ENCODE measurements around the gene DUSP22.

The DUSP22 gene

GRCh38 chr6:390914-391558 lies 98.7 kb downstream of the DUSP22 start:
- Histone ChIP-seq H2AFZ (ENCODE audit: low read depth, low read length) (no peak overlapping the region), H3K4ac (ENCODE audit: low read depth in 1 of 2, low read length in 2 of 2) (no peak overlapping the region), H3K27me3 (ENCODE audit: control insufficient read depth in 1 of 2, insufficient read depth in 1 of 2, low read length in 2 of 2) (peaks cover 51 to 86% of the 10 kb centered on the region in 2 experiments), H3K9ac (ENCODE audit: low read length) (peak overlapping the region; percentile 42), H3K36me3 (ENCODE audit: control insufficient read depth in 1 of 2, insufficient read depth in 2 of 2, low read depth in 1 of 2, low read length in 2 of 2) (peaks cover 0 to 7% of the 10 kb centered on the region in 2 experiments), H3K9me3 (ENCODE audit: control insufficient read depth, low read length) (no peaks in the 10 kb centered on the region), H3K27ac (ENCODE audit: low read length, poor library complexity, severe bottlenecking) (no peak overlapping the region), H3K23ac (ENCODE audit: low read length in 2 of 2) (peak overlapping the region in 1 of 2 experiments; percentile 56), H3K4me1 (ENCODE audit: control insufficient read depth, insufficient read depth, low read depth, low read length) (peaks cover 26% of the 10 kb centered on the region), H3K79me1 (replicated peaks; ENCODE audit: low read length, poor library complexity, severe bottlenecking) (no peaks in the 10 kb centered on the region), H4K8ac (ENCODE audit: low read length) (no peak overlapping the region), H2BK5ac (ENCODE audit: low read depth, low read length, poor library complexity, severe bottlenecking) (no peak overlapping the region), H2AK5ac (ENCODE audit: low read length, severe bottlenecking) (no peak overlapping the region), H2BK15ac (ENCODE audit: low read depth, poor library complexity, severe bottlenecking) (peak overlapping the region; percentile 36), H3K18ac (ENCODE audit: low read depth in 1 of 2, low read length in 2 of 2) (no peak overlapping the region), H4K91ac (ENCODE audit: low read length) (no peak overlapping the region), H2BK120ac (ENCODE audit: low read depth, low read length) (no peak overlapping the region), H3K14ac (ENCODE audit: low read length in 2 of 2) (no peak overlapping the region), H3K4me3 (ENCODE audit: insufficient read depth in 1 of 2, low read depth in 1 of 2, low read length in 2 of 2) (peak overlapping the region; percentile 35 to 77), H2BK12ac (ENCODE audit: low read length in 2 of 2) (no peak overlapping the region), H3K4me2 (ENCODE audit: low read length, poor library complexity, severe bottlenecking) (peak overlapping the region; percentile 66)
- WGBS: 3% methylated on average over 37 of the region's 44 CpGs
- DNase-seq: no peak

GRCh38 chr6:391559-392440 lies 99.5 kb downstream of the DUSP22 start, which contains the start of gene IRF4:
IRF4 (plus strand) TSS chr6:391752; CDS start chr6:393153, 1,401 bp downstream.
- H3K9me3 ChIP-seq (ENCODE audit: control insufficient read depth, low read length): no peaks in the 10 kb centered on the region
- H3K4me3 ChIP-seq (ENCODE audit: insufficient read depth in 1 of 2, low read depth in 1 of 2, low read length in 2 of 2): peak within 1 kb of the TSS; percentile 35 to 77
- H4K8ac ChIP-seq (ENCODE audit: low read length): no peak within 1 kb of the TSS
- no peak within 1 kb of the TSS for H3K4ac ChIP-seq (ENCODE audit: low read depth in 1 of 2, low read length in 2 of 2)
- no peak within 1 kb of the TSS for H4K91ac ChIP-seq (ENCODE audit: low read length)
- 2% methylated on average over 64 of the region's 82 CpGs for WGBS
- peaks cover 26% of the 10 kb centered on the region for H3K4me1 ChIP-seq (ENCODE audit: control insufficient read depth, insufficient read depth, low read depth, low read length)
- no peak within 1 kb of the TSS for H2AFZ ChIP-seq (ENCODE audit: low read depth, low read length)
- no peak within 1 kb of the TSS for H2BK5ac ChIP-seq (ENCODE audit: low read depth, low read length, poor library complexity, severe bottlenecking)
- peaks cover 49 to 81% of the 10 kb centered on the region in 2 experiments for H3K27me3 ChIP-seq (ENCODE audit: control insufficient read depth in 1 of 2, insufficient read depth in 1 of 2, low read length in 2 of 2)
- no peak within 1 kb of the TSS for H3K14ac ChIP-seq (ENCODE audit: low read length in 2 of 2)
- no peak within 1 kb of the TSS for H2BK12ac ChIP-seq (ENCODE audit: low read length in 2 of 2)
- no peak within 1 kb of the TSS for H3K18ac ChIP-seq (ENCODE audit: low read depth in 1 of 2, low read length in 2 of 2)
- no peaks in the 10 kb centered on the region for H3K79me1 ChIP-seq (replicated peaks; ENCODE audit: low read length, poor library complexity, severe bottlenecking)
- H3K9ac ChIP-seq (ENCODE audit: low read length): peak within 1 kb of the TSS; percentile 72
- peaks cover 0 to 11% of the 10 kb centered on the region in 2 experiments for H3K36me3 ChIP-seq (ENCODE audit: control insufficient read depth in 1 of 2, insufficient read depth in 2 of 2, low read depth in 1 of 2, low read length in 2 of 2)
- H2BK120ac ChIP-seq (ENCODE audit: low read depth, low read length): no peak within 1 kb of the TSS
- H3K4me2 ChIP-seq (ENCODE audit: low read length, poor library complexity, severe bottlenecking): peak within 1 kb of the TSS; percentile 66
- peak within 1 kb of the TSS in 1 of 2 experiments; percentile 56 for H3K23ac ChIP-seq (ENCODE audit: low read length in 2 of 2)
- no peak within 1 kb of the TSS for H2AK5ac ChIP-seq (ENCODE audit: low read length, severe bottlenecking)
- H2BK15ac ChIP-seq (ENCODE audit: low read depth, poor library complexity, severe bottlenecking): peak within 1 kb of the TSS; percentile 36
- no peak within 1 kb of the TSS for H3K27ac ChIP-seq (ENCODE audit: low read length, poor library complexity, severe bottlenecking)
- DNase-seq: no peak

- Histone ChIP-seq H2BK12ac (ENCODE audit: low read length in 2 of 2) (no peak overlapping the region), H3K27ac (ENCODE audit: low read length, poor library complexity, severe bottlenecking) (no peak overlapping the region), H3K4me2 (ENCODE audit: low read length, poor library complexity, severe bottlenecking) (peak overlapping the region; percentile 66), H4K91ac (ENCODE audit: low read length) (no peak overlapping the region), H2BK5ac (ENCODE audit: low read depth, low read length, poor library complexity, severe bottlenecking) (no peak overlapping the region), H3K18ac (ENCODE audit: low read depth in 1 of 2, low read length in 2 of 2) (no peak overlapping the region), H2BK15ac (ENCODE audit: low read depth, poor library complexity, severe bottlenecking) (no peak overlapping the region), H3K4ac (ENCODE audit: low read depth in 1 of 2, low read length in 2 of 2) (no peak overlapping the region), H3K9me3 (ENCODE audit: control insufficient read depth, low read length) (no peaks in the 10 kb centered on the region), H3K4me3 (ENCODE audit: insufficient read depth in 1 of 2, low read depth in 1 of 2, low read length in 2 of 2) (peak overlapping the region; percentile 37 to 73), H2AFZ (ENCODE audit: low read depth, low read length) (no peak overlapping the region), H3K4me1 (ENCODE audit: control insufficient read depth, insufficient read depth, low read depth, low read length) (peaks cover 26% of the 10 kb centered on the region), H3K36me3 (ENCODE audit: control insufficient read depth in 1 of 2, insufficient read depth in 2 of 2, low read depth in 1 of 2, low read length in 2 of 2) (peaks cover 0 to 19% of the 10 kb centered on the region in 2 experiments), H2BK120ac (ENCODE audit: low read depth, low read length) (no peak overlapping the region), H3K27me3 (ENCODE audit: control insufficient read depth in 1 of 2, insufficient read depth in 1 of 2, low read length in 2 of 2) (peaks cover 57 to 78% of the 10 kb centered on the region in 2 experiments), H3K79me1 (replicated peaks; ENCODE audit: low read length, poor library complexity, severe bottlenecking) (no peaks in the 10 kb centered on the region), H2AK5ac (ENCODE audit: low read length, severe bottlenecking) (no peak overlapping the region), H3K14ac (ENCODE audit: low read length in 2 of 2) (no peak overlapping the region), H3K9ac (ENCODE audit: low read length) (peak overlapping the region; percentile 72), H3K23ac (ENCODE audit: low read length in 2 of 2) (no peak overlapping the region), H4K8ac (ENCODE audit: low read length) (no peak overlapping the region)
- DNase-seq: no peak
- WGBS: 4% methylated on average over 99 of the region's 108 CpGs
These were observed 100.4 kb downstream of the DUSP22 start for GRCh38 chr6:392441-393390.
